Skeletal muscle satellite cell (primary cell): ENCODE measurements around the gene LILRB3.
"Not testable (repeated sequence)": the region's sequence is repeated elsewhere in the genome, so short reads cannot be mapped to it uniquely, and the experiment has no call there.

ENCODE experiments used
- H3K27me3 ChIP-seq: 2 replicates; pipeline ENCODE4 v1.7.0; 2013; ENCODE audit warnings: low read length; ENCODE audit not compliant: control insufficient read depth, insufficient read depth
- H3K36me3 ChIP-seq: 2 replicates; pipeline ENCODE4 v1.7.0; 2013; ENCODE audit warnings: mild to moderate bottlenecking, control low read depth, low read length; ENCODE audit not compliant: insufficient read depth
- H3K4me1 ChIP-seq: 2 replicates; pipeline ENCODE4 v1.7.0; 2013; ENCODE audit warnings: low read length; ENCODE audit not compliant: control insufficient read depth, insufficient read depth
- H3K4me2 ChIP-seq: 2 replicates; pipeline ENCODE4 v1.7.0; 2013; ENCODE audit warnings: mild to moderate bottlenecking, low read length
- H3K4me3 ChIP-seq: 2 replicates; pipeline ENCODE4 v1.7.0; 2013; ENCODE audit warnings: low read length
- H3K9ac ChIP-seq: 2 replicates; pipeline ENCODE4 v1.7.0; 2013; ENCODE audit warnings: mild to moderate bottlenecking, low read depth, low read length, moderate library complexity
- H3K9me3 ChIP-seq: replicated peaks from 2 replicates; pipeline ENCODE4 v1.7.0; 2013; ENCODE audit warnings: mild to moderate bottlenecking, control low read depth, low read length

Gene LILRB3

GRCh38 chr19:54207676-54207982 lies 15.2 kb downstream of the LILRB3 start:
- no peak overlapping the region for H3K9ac ChIP-seq
- H3K9me3 ChIP-seq, result no peaks in the 10 kb centered on the region
- H3K27me3 ChIP-seq, result no peaks in the 10 kb centered on the region
- H3K4me3 ChIP-seq, result no peak overlapping the region
- H3K4me2 ChIP-seq, result no peak overlapping the region
- peaks cover 52% of the 10 kb centered on the region for H3K4me1 ChIP-seq
- H3K36me3 ChIP-seq, result peaks cover 68% of the 10 kb centered on the region

DNA sequence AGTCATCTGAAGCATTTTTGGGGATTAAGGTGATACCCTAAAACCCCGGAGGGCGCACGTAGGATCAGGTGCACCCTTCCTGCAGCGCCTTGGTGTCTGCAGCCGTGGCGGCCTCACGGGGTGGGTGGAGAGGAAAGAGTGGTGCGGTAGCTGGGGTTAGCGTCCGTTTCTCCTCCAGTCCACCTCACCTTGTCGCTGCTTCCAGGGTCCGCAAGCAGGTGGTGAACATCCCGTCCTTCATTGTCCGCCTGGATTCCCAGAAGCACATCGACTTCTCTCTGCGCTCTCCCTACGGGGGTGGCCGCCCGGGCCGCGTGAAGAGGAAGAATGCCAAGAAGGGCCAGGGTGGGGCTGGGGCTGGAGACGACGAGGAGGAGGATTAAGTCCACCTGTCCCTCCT lies 15.6 kb downstream of the LILRB3 start:
- peaks cover 56% of the 10 kb centered on the region for H3K4me1 ChIP-seq
- H3K27me3 ChIP-seq, H3K4me3 ChIP-seq, H3K9me3 ChIP-seq, H3K4me2 ChIP-seq, H3K9ac ChIP-seq: not testable (repeated sequence)
- H3K36me3 ChIP-seq, result peaks cover 72% of the 10 kb centered on the region

DNA sequence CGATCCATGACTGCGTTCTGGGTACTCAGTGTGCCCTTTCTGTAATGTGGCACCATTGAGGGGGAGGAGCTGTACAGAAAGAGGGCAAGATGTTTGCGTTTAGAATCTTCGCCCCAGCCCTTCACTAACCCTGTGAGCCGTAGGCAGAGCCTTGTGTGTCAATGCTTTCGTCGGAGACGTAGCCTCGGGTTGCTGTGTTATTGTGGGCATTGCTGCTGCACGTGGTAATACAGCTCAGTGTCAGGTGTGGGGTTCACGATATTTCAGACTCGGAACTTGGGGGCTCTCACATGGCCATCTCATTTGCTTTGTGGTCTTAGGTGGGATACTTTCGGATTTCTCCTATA lies 16.0 kb downstream of the LILRB3 start:
- Histone ChIP-seq H3K36me3 (peaks cover 76% of the 10 kb centered on the region), H3K4me3 (no peak overlapping the region), H3K9ac (no peak overlapping the region)

GRCh38 chr19:54206030-54206830 lies 16.6 kb downstream of the LILRB3 start:
- Histone ChIP-seq H3K4me3 (no peak overlapping the region), H3K27me3 (no peaks in the 10 kb centered on the region), H3K9ac (no peak overlapping the region), H3K4me2 (peak overlapping the region; percentile 16), H3K9me3 (no peaks in the 10 kb centered on the region), H3K4me1 (peaks cover 59% of the 10 kb centered on the region), H3K36me3 (peaks cover 79% of the 10 kb centered on the region)

More for the DNA sequence above, 16.0 kb downstream of the LILRB3 start:
- H3K9me3 ChIP-seq, result no peaks in the 10 kb centered on the region
- peak overlapping the region; percentile 16 for H3K4me2 ChIP-seq
- no peaks in the 10 kb centered on the region for H3K27me3 ChIP-seq
- peaks cover 59% of the 10 kb centered on the region for H3K4me1 ChIP-seq

GRCh38 chr19:54204767-54205468 lies 17.9 kb downstream of the LILRB3 start:
- Histone ChIP-seq H3K4me3 (peak overlapping the region; percentile 26), H3K4me2 (peak overlapping the region; percentile 94), H3K9ac (peak overlapping the region; percentile 95), H3K27me3 (no peaks in the 10 kb centered on the region), H3K4me1 (peaks cover 55% of the 10 kb centered on the region), H3K9me3 (no peaks in the 10 kb centered on the region), H3K36me3 (peaks cover 77% of the 10 kb centered on the region)

DNA sequence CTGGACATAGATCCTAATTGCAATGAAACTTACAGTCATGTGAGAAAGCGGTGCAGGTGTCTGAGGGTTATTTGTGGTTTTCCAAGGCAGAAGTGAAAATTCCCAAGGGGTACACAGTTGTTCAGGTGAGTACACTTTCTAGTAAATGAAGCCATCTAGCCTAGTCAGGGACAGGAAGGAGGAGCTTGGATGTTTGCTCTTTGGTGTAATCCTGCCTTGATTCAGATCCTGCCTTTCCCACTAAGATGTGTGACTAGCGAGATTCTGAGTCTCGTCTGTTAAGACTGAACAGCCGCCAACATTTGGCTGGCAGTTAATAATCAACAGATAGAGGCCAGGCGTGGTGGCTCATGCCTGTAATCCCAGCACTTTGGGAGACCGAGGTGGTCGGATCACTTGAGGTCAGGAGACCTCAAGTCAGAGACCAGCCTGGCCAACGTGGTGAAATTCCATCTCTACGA lies 19.6 kb downstream of the LILRB3 start:
- H3K4me1 ChIP-seq, result peaks cover 38% of the 10 kb centered on the region
- no peaks in the 10 kb centered on the region for H3K27me3 ChIP-seq
- H3K36me3 ChIP-seq, result peaks cover 72% of the 10 kb centered on the region
- peak overlapping the region; percentile 95 for H3K9ac ChIP-seq
- peak overlapping the region; percentile 94 for H3K4me2 ChIP-seq
- H3K4me3 ChIP-seq, result peak overlapping the region; percentile 83
- H3K9me3 ChIP-seq, result no peaks in the 10 kb centered on the region

DNA sequence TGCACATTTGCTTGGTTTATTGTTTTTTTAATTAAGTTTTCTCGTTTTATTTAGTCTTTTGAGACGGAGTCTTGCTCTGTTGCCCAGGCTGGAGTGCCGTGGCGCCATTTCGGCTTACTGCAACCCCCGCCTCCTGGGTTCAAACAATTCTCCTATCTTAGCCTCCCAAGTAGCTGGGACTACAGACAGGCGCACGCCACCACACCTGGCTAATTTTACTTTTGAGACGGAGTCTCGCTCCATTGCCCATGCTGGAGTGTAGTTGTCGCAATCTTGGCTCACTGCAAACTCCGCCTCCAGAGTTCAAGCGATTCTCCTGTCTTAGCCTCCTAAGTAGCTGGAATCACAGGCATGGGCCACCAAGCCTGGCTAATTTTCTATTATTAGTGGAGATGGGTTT lies 20.8 kb downstream of the LILRB3 start:
- H3K9me3 ChIP-seq, result no peaks in the 10 kb centered on the region
- peak overlapping the region; percentile 83 for H3K4me3 ChIP-seq
- peak overlapping the region; percentile 94 for H3K4me2 ChIP-seq
- H3K4me1 ChIP-seq, result peaks cover 30% of the 10 kb centered on the region
- H3K27me3 ChIP-seq, result no peaks in the 10 kb centered on the region
- peak overlapping the region; percentile 95 for H3K9ac ChIP-seq
- peaks cover 62% of the 10 kb centered on the region for H3K36me3 ChIP-seq

DNA sequence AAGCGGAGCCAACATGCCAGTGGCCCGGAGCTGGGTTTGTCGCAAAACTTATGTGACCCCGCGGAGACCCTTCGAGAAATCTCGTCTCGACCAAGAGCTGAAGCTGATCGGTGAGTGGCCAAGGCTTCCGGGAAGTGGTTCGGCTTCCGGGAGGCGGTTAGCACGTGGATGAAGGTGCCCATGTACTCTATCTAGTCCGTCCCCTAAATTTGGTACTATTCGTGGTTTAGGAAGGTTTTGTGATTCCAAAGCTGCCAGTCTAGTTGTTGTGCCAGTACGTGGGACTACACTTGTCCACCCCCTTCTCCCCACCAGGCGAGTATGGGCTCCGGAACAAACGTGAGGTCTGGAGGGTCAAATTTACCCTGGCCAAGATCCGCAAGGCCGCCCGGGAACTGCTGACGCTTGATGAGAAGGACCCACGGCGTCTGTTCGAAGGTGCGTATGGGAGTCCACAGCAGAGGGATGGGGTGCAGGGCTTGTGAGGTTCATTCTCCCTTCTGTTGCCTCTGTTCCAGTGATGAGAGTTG lies 21.6 kb downstream of the LILRB3 start:
- Histone ChIP-seq H3K4me1 (peaks cover 30% of the 10 kb centered on the region), H3K36me3 (peaks cover 55% of the 10 kb centered on the region), H3K4me3 (peak overlapping the region; percentile 83), H3K27me3 (no peaks in the 10 kb centered on the region), H3K4me2 (peak overlapping the region; percentile 94), H3K9ac (peak overlapping the region; percentile 95), H3K9me3 (no peaks in the 10 kb centered on the region)

- H3K4me2 ChIP-seq, result no peak overlapping the region
- H3K9me3 ChIP-seq, result no peaks in the 10 kb centered on the region
- no peak overlapping the region for H3K4me3 ChIP-seq
- H3K9ac ChIP-seq, result no peak overlapping the region
- H3K27me3 ChIP-seq, result no peaks in the 10 kb centered on the region
- H3K36me3 ChIP-seq, result peaks cover 37% of the 10 kb centered on the region
- peaks cover 23% of the 10 kb centered on the region for H3K4me1 ChIP-seq
Measured at GRCh38 chr19:54199401-54199800, 23.4 kb downstream of the LILRB3 start.

GRCh38 chr19:54197121-54197520 lies 25.7 kb downstream of the LILRB3 start:
- no peak overlapping the region for H3K9ac ChIP-seq
- H3K4me2 ChIP-seq, result no peak overlapping the region
- no peaks in the 10 kb centered on the region for H3K9me3 ChIP-seq
- no peaks in the 10 kb centered on the region for H3K27me3 ChIP-seq
- peaks cover 28% of the 10 kb centered on the region for H3K36me3 ChIP-seq
- no peak overlapping the region for H3K4me3 ChIP-seq
- H3K4me1 ChIP-seq, result peaks cover 8% of the 10 kb centered on the region

DNA sequence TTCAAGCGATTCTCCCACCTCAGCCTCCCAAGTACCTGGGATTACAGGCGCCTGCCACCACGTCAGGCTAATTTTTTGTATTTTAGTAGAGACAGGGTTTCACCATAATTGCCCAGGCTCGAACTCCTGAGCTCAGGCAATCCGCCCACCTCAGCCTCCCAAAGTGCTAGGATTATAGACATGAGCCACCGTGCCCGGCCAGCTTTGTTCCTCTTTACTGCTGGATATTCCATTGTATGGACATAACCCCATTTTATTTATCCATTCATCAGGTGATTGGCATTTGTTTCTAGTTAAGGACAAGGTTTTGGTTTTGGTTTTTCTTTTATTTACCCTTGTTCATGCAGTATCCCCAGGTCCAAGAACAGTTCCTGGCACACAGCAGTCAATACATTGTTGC lies 26.3 kb downstream of the LILRB3 start:
- H3K4me3 ChIP-seq, result no peak overlapping the region
- H3K9me3 ChIP-seq, result no peaks in the 10 kb centered on the region
- H3K27me3 ChIP-seq, result no peaks in the 10 kb centered on the region
- H3K4me2 ChIP-seq, result no peak overlapping the region
- peaks cover 23% of the 10 kb centered on the region for H3K36me3 ChIP-seq
- peaks cover 11% of the 10 kb centered on the region for H3K4me1 ChIP-seq
- no peak overlapping the region for H3K9ac ChIP-seq
